Effector CD8-positive, alpha-beta T cell (primary cell): ENCODE data around the gene ATG4B.

Experiments
- DNase-seq: peaks from one replicate; lab custom pipeline; 2025; lab: John Stamatoyannopoulos, UW

ATG4B gene

GRCh38 chr2:241613017-241613780, 24.3 kb upstream of the ATG4B start:
- no peak for DNase-seq

DNA sequence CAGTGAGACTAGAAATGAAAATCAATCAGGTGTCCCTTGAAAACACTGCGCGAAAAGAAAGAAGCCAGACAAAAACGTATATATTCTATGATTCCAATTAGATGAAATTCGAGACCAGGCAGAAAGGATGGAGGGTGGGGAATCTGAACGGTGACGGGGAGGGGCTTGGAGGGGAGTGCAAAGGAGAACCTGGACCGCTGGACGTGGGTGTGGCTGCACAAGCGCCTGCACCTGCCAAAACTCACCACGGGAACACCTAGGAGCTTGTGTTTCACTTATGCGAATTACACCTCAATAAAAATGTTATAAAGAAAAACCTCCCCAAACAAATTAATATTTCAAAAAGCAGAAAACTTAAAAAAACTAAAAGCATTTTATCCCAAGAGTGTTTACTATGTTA, 22.5 kb upstream of the ATG4B start:
- no peak for DNase-seq

DNA sequence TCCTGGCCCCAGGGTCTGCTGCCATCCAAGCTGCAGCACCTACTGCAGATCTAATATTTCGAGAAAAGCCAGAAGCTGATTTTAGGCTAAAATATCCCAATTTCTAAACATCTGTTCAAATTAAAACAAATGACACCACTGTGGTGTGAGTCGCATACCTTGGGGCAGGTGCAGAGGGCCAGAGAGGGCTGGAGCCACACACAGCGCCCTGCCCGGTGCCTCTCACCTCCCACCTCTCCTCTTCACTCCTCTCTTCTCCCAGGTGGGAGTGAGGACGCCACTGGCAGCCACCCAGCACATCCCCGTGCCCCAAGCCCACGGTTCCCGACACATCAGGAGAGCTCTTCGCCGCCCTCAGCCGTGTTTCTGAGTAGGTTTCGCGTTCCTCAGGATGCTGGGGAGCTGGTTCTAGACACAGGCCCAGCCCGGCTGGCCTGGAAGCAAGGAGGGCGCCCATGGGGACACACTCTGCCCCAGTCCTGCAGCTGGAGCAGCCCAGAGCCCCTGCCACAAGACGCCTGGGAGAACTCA, 21.9 kb upstream of the ATG4B start:
- no peak for DNase-seq

- DNase-seq, result no peak
These were observed 21.0 kb upstream of the ATG4B start for GRCh38 chr2:241616168-241617125.

DNA sequence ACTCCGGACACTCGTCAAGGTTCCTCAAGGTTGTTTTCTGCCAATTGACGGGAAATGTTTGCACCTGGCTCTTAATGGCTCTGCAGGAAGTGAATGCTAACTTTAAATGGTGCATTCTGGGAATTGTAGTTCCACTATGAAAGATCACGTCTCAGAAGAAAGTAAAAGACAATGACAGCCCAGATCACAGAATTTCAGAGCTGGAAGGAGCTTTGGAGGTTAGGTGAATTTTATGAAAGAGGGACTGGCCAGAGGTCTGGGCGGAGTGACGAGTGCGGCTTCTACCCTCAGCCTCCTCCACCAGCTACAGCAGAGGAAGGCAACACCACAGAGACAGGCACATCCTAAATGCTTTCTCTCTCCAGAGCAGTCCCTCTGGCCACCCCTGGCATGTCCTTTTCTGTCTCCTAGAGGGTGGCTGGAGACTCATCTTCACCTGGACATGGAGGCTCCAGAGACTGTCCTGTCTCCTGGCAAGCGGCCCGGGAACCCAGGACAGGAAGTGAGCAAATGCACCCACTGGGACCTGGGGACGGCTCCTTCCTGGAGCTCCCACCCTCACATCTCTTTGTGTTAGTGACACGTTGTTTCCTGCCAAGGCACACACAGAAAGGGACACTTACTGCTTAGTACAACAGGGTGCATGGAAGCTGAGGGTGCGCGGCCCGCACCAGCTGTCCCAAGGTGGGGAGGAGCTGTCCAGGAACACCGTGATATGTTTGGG, 19.9 kb upstream of the ATG4B start:
- DNase-seq, result peak; percentile 20

DNA sequence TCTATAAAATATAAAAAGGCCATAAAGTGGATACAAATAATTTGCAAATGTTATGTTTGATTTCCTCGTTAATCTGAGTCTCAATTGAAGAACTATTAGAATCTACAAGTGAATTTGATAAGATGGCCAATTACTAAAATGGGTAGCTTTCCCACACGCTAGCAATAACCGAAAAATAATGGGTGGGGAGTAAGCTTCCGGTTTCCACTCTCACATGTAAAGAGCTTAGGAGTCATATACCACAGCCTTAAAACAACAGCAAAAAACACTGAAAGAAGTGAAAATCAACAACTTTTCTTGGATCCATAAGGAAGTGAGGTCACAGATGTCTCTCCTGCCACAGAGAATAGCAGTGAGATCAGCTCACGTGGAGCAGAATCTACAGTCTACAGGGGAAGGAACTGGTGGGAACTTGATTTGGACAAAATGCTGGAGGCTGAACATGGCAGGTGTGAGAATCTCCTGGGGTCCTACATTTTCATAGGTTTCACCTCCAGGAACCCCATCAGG, 19.1 kb upstream of the ATG4B start:
- no peak for DNase-seq

DNA sequence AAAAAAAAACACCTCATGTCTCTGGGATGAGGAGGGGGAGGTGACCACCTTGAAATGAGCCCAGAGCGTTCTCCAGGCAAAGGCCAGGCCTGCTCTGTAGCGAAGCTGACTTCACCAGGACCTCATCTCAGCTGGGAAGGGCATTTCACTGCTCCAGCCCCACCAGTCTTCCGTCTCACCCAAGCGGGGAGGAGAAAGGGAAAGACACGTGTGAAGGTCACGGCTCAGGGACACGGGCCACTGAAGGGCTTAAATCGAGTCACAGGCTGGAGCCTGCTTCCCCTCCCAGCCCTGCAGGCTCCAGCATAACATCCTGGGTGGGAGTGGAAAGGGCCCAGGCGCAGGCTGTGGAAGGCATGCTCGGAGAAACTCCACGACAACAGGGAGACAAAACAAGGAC, 18.7 kb upstream of the ATG4B start:
- DNase-seq, result no peak

- no peak for DNase-seq
These were observed 17.7 kb upstream of the ATG4B start for GRCh38 chr2:241619597-241620418.

- DNase-seq, result no peak
These were observed 17.1 kb upstream of the ATG4B start for GRCh38 chr2:241620419-241620769.

DNA sequence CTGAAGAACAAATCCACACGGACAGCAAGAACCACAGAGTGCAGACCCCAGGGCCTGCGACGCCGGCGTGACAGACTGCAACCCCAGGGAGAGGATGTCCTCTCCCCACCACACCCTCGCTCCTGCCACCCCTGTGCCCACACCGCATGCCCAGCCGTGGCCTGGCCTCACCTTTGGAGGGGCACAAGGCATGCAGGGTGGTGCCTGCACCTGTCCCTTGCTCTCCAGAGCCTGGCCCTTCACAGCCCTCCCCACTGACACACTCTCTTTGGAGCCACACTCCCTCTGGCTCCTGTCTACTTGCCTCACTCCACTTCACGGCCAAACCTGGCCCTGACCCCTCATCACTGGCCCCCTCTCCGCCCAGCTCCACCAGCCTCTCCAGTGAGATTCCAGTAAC, 9.8 kb upstream of the ATG4B start:
- DNase-seq, result no peak

DNA sequence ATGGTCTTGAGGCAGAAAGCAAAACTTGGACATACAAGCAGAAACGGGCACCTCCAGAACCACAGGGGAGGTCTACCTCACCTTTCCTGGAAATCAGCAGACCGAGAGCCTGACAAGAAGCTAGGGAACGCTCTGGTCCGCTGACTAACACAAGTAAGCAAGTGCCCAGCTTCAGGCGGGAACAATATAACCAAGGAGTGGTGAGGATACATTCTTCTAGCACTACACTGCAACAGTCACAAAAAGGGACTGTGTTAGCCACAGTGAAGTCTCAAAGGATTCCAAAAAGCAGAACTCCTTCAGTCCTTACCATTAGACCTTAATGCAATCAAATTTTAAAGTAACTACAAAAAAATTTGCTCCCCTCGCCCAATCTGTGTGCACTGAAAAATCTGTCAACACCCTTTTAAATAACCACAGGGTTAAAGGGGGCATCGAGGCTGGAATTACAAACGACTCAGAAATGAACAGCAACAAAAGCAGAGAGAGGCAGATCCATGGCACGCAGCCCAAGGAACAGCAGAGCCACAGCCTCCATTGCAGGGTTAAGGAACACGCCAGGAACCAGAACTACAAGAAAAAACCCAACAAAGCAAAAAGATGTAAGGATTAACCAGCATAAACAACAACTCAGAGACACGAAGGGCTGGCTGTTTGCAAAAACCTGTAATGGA, 7.6 kb upstream of the ATG4B start:
- DNase-seq, result no peak

DNA sequence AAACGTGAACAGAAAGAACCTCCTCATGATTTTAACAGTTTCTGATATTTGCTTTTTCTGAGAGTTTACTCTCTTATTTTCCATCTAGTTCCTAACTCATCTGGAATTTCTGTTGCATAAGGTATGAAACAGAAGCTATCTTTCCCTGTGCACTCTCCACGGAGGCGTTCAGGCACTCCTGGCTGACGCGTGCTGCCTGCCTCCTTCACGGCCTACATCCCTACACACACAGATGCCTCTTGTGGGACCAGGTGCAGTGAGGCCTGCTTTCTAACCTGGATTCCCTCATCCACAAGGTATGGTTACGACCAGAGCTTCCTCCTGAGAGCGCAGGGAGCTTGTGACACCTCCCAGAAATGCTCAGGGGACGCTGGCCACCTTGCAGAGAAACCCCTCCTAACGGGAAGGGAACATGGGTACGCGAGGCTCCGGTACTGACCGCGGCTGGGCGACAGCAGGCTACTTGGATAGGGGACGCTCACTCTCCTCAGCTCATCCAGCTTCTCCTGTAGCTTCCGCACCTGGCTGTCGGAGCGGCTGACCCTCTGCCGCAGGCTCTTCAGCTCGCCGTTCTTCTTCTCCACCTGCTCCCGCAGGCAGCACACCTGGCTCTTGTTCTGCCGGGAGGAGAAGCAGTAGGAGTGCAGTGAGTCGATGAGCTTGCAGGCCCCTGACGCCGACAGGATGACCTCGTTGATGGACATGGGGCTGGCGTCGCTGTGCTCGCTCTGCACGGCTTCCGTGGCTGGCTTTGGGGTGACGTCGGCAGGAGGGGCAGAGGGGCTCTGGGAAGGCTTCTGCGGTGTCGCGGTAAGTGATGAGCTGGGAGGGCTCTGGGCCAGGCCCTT, 4.8 kb upstream of the ATG4B start:
- no peak for DNase-seq

GRCh38 chr2:241633561-241633960, 3.9 kb upstream of the ATG4B start:
- DNase-seq, result no peak

GRCh38 chr2:241635756-241636155, 1.7 kb upstream of the ATG4B start:
- no peak for DNase-seq

DNA sequence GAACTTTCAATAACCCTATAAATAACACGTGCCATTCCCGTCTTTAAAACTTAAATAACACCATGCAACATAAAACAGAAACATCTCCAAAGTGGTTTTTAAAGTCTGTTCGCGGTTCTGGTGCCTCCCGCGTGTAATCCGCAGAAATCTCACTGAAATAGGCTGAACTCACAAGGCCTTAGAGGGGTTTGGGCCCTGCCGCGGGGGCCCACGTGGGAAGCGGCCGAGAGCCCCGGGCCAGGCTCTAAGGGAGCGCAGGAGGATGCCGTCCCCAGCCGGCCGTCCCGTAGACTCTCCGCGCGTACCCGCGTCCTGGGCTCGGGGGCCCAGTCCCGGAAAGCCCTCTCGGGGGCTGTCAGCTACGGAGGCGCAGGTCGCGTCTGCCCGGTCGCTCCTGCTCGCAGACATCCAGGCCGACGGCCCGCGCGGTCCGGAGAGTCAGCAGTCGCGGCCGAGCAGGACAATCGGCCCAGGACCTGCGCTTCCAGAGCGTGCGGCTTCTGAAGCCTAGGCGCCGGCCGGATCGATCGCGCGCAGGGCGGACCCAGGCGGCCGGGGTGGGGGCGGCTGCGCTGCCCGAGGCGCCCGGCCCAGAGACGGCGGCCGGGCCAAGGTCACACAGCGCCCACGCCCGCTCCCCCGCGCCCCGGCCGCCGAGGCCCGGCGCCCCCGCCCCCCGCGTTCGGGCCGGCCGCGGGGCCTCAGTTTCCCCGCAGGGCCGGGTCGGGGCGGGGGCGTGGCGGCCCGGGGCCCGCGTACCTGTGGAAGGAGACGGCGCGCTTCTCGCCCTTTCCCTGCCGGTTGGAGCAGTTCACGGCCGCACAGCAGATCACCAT, 1.1 kb upstream of the ATG4B start:
- no peak for DNase-seq

- DNase-seq, result no peak
These were observed 535 bp downstream of the ATG4B start for GRCh38 chr2:241637795-241638660.

DNA sequence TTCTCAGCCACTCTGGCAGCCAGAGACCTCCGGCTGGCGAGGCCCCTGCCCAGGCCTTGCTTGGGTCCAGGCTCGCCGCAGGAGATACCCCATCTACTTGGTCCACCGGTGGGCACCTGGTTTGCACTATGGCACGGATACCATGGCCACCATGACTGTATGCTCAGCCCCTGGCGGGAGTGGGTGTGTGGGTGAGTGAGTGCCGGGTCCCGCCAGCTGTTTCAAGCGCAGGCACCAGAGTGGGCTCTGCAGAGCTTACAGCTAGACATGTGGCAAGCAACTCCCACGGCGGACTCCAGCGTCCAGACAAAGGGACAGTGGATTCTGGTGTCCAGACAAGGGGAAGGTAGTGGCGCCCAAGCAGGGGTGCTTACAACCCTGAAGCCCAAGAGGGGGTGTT, 1.4 kb downstream of the ATG4B start:
- no peak for DNase-seq

- DNase-seq, result no peak
These were observed 1.9 kb downstream of the ATG4B start for GRCh38 chr2:241639385-241639784.
